ENCODE measurements around the gene CKAP2L. TPM values are rescaled to one million over a fixed set of nuclear protein-coding genes. Genes with fewer than 3 reads are reported as not detected.

The CKAP2L gene
- total RNA-seq, 4 donors from 2014 or later = 0.50 to 1.8 TPM; not detected in 2

DNA sequence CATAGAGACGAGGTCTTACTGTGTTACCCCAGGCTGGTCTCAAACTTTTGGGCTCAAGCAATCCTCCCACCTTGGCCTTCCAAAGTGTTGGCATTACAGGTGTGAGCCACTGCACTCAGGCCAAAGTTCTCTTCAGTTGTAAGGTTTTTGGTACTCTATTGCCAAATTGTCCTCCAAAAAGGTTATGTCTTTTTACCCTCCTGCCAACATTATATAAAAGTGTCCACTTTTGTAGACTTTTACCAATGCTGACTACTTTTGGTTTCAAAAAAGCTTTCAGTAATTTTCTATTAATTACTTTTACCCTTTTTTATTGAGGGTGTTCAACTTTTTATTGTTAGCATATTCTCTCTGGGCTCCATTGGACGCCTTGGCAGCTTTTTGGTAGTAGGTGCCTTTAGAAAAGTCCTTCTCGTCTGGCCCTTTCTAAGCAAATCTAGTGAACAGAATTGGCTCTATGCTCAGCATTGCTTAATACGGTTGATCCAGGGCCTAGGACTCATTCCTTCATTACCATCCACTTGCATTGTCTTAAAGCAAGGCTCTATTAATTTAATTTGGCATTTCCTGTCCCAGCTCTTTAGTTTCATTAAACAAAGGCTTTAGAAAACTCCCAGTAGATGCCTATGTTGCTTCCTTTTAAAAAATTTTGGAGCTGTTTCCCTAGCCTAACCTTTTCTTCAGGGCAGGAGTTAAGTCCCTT, 36.6 kb upstream of the CKAP2L start:
- WGBS, 2 donors (ENCODE audit: low coverage in 1 of 2) = 60 to 79% methylated on average over 3 to 4 of the region's 4 CpGs
- no peaks in the 10 kb centered on the region for H3K36me3 ChIP-seq
- peaks cover 0 to 5% (median 0%) of the 10 kb centered on the region in 3 donors for H3K9me3 ChIP-seq
- no peak for ATAC-seq
- no peaks in the 10 kb centered on the region for H3K4me1 ChIP-seq
- no peak overlapping the region for H3K27ac ChIP-seq
- H3K27me3 ChIP-seq = no peaks in the 10 kb centered on the region
- H3K4me3 ChIP-seq = no peak overlapping the region
- TF ChIP-seq POLR2AphosphoS5 (IDR thresholded peaks at IDR 0.05) = no peak
- no peak for TF ChIP-seq POLR2A (IDR thresholded peaks at IDR 0.05)
- TF ChIP-seq EP300 (IDR thresholded peaks at IDR 0.05) = no peak
- TF ChIP-seq, protein P1, sequence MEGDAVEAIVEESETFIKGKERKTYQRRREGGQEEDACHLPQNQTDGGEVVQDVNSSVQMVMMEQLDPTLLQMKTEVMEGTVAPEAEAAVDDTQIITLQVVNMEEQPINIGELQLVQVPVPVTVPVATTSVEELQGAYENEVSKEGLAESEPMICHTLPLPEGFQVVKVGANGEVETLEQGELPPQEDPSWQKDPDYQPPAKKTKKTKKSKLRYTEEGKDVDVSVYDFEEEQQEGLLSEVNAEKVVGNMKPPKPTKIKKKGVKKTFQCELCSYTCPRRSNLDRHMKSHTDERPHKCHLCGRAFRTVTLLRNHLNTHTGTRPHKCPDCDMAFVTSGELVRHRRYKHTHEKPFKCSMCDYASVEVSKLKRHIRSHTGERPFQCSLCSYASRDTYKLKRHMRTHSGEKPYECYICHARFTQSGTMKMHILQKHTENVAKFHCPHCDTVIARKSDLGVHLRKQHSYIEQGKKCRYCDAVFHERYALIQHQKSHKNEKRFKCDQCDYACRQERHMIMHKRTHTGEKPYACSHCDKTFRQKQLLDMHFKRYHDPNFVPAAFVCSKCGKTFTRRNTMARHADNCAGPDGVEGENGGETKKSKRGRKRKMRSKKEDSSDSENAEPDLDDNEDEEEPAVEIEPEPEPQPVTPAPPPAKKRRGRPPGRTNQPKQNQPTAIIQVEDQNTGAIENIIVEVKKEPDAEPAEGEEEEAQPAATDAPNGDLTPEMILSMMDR (IDR thresholded peaks at IDR 0.05) = no peak

DNA sequence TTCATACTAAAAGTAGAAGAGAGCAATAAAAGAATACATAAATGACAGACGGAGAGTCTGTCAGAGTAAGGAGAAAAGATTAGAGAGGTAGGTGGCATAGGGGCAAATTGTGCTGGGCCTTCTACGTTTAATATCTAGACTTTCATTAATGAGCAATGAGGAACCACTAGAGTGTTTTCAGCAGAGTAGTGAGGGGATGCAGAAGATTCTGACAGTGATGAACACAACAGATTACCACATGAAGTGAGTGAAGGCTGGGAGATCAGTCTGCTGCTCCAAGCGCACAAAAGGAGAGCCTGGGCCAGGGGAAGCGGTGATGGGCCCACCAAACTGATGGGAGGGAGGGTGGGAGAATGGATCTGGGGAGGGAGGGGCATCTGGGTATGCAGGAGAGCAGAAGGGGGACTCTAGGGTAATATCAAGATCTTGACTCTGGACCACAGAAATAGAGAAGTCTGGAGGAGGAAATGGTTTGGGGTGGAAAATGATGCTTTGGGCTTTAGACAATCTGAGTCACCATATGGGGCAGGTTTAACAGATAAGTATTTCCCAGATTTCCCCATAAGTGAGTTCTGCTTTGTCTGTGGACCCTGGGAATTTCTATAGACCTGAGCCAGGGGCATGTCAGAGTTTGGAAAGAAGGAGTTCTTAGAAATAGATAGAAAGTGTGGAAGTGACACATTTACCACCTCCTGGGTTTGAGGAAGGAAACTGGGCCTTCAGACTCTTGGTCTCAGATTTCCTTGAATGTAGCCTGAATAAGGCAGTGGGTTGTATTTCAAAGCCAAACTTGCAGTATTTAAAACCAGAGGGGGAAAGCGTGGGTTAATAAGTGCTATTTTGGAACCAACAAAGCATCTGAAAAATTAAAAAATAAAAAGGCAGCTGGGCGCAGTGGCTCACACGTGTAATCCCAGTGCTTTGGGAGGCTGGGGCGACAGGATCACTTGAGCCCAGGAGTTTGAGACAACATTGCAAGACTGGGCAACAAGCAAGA, 34.9 kb upstream of the CKAP2L start:
- WGBS, 2 donors (ENCODE audit: low coverage in 1 of 2) = 69 to 96% methylated on average over 8 of the region's 8 CpGs
- Histone ChIP-seq H3K27ac (no peak overlapping the region), H3K9me3 (peaks cover 0 to 5% (median 0%) of the 10 kb centered on the region in 3 donors), H3K4me3 (no peak overlapping the region), H3K4me1 (peaks cover 0 to 8% (median 0%) of the 10 kb centered on the region in 3 donors), H3K27me3 (no peaks in the 10 kb centered on the region), H3K36me3 (no peaks in the 10 kb centered on the region)
- TF ChIP-seq, protein P1 (IDR thresholded peaks at IDR 0.05) = no peak
- TF ChIP-seq POLR2A (IDR thresholded peaks at IDR 0.05) (no peak), EP300 (IDR thresholded peaks at IDR 0.05) (no peak), POLR2AphosphoS5 (IDR thresholded peaks at IDR 0.05) (no peak)
- no peak for ATAC-seq

DNA sequence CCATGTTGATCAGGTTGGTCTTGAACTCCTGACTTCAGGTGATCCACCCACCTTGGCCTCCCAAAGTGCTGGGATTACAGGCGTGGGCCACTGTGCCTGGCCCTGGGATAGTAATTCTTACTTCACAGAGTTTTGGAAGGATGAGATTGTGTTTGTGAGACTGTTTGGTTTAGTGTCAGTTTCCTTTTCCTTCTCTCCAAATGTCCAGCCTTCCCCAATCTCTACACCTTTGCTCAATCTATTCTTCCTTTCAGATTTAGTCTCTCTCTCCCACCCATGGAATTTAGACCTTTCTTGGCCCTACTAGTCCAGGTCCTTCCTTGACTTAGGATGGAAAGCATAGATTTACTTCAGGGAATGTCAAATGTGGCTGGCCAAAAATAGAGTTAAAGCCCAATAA, 32.1 kb upstream of the CKAP2L start:
- WGBS, 2 donors (ENCODE audit: low coverage in 1 of 2) = 0 to 50% methylated on average over 1 of the region's 1 CpG

GRCh38 chr2:112795774-112796173, 31.4 kb upstream of the CKAP2L start:
- Histone ChIP-seq H3K4me3 (no peak overlapping the region), H3K9me3 (peaks cover 0 to 5% (median 0%) of the 10 kb centered on the region in 3 donors), H3K27me3 (no peaks in the 10 kb centered on the region), H3K4me1 (peaks cover 0 to 18% (median 0%) of the 10 kb centered on the region in 3 donors), H3K27ac (no peak overlapping the region), H3K36me3 (no peaks in the 10 kb centered on the region)
- ATAC-seq = no peak
- no peak for TF ChIP-seq POLR2A (IDR thresholded peaks at IDR 0.05)
- no peak for TF ChIP-seq POLR2AphosphoS5 (IDR thresholded peaks at IDR 0.05)
- no peak for TF ChIP-seq EP300 (IDR thresholded peaks at IDR 0.05)
- TF ChIP-seq, protein P1 (IDR thresholded peaks at IDR 0.05) = no peak
- WGBS, 2 donors (ENCODE audit: low coverage in 1 of 2) = 80 to 90% methylated on average over 1 of the region's 1 CpG

More for the DNA sequence above, 32.1 kb upstream of the CKAP2L start:
- Histone ChIP-seq H3K36me3 (no peaks in the 10 kb centered on the region), H3K4me3 (no peak overlapping the region), H3K4me1 (peaks cover 0 to 18% (median 0%) of the 10 kb centered on the region in 3 donors), H3K9me3 (peaks cover 0 to 5% (median 0%) of the 10 kb centered on the region in 3 donors), H3K27ac (no peak overlapping the region), H3K27me3 (no peaks in the 10 kb centered on the region)
- no peak for ATAC-seq
- no peak for TF ChIP-seq POLR2A (IDR thresholded peaks at IDR 0.05)
- TF ChIP-seq, protein P1 (IDR thresholded peaks at IDR 0.05) = no peak
- no peak for TF ChIP-seq EP300 (IDR thresholded peaks at IDR 0.05)
- TF ChIP-seq POLR2AphosphoS5 (IDR thresholded peaks at IDR 0.05) = no peak
